Tibial artery (tissue), 4 donors: Measurements from ENCODE around the gene ALDH4A1.
"Not testable (repeated sequence)": the region's sequence is repeated elsewhere in the genome, so short reads cannot be mapped to it uniquely, and the experiment has no call there.

Experiments used
- DNase-seq, 2 donors: peaks; one replicate each; pipeline ENCODE4 v3.0.0-alpha.2; 2019
- H3K27ac ChIP-seq, 2 donors: fragments of 200-600 bp; sonication (generic) in 1 of 2; 1 replicate in 1 of 2; 2 replicates in 1 of 2; pipeline ENCODE4 v1.5.1; 2018 to 2019; ENCODE audit warnings: mild to moderate bottlenecking in 1 of 2
- H3K27me3 ChIP-seq, 2 donors: fragments of 200-600 bp; sonication (generic) in 1 of 2; one replicate each; pipeline versions ENCODE4 v1.5.1 to v1.6.0; 2016 to 2019
- H3K36me3 ChIP-seq, 3 donors: fragments of 200-600 bp; sonication (generic) in 2 of 3; one replicate each; pipeline ENCODE4 v1.5.1; 2016 to 2019; ENCODE audit warnings: mild to moderate bottlenecking in 2 of 3
- H3K4me1 ChIP-seq, 4 donors: fragments of 200-600 bp; sonication (generic) in 2 of 4; 1 replicate in 3 of 4; 2 replicates in 1 of 4; pipeline ENCODE4 v1.5.1; 2016 to 2019
- H3K4me3 ChIP-seq, 2 donors: fragments of 200-600 bp; sonication (generic) in 1 of 2; 1 replicate in 1 of 2; 2 replicates in 1 of 2; pipeline ENCODE4 v1.5.1; 2018 to 2019; ENCODE audit warnings: mild to moderate bottlenecking in 2 of 2
- H3K9me3 ChIP-seq, 3 donors: fragments of 200-600 bp; sonication (generic) in 1 of 3; one replicate each; pipeline ENCODE4 v1.5.1; 2016 to 2019
- intact Hi-C: fragments of 100-400 bp; cut with DNase I; formaldehyde crosslinking; loops from one replicate; pipeline ENCODE4 v1.15.0; 2023; ENCODE audit warnings: low total_unique reads
- TF ChIP-seq, protein P1 (sequence below), 2 experiments: fragments of 200-600 bp in 1 of 2; fragments of 450-650 bp in 1 of 2; IDR thresholded peaks; one replicate each; pipeline ENCODE4 v1.5.1; 2017 to 2019; ENCODE audit warnings: antibody characterized with exemption in 2 of 2, mild to moderate bottlenecking in 1 of 2, moderate library complexity in 1 of 2

Gene ALDH4A1

DNA sequence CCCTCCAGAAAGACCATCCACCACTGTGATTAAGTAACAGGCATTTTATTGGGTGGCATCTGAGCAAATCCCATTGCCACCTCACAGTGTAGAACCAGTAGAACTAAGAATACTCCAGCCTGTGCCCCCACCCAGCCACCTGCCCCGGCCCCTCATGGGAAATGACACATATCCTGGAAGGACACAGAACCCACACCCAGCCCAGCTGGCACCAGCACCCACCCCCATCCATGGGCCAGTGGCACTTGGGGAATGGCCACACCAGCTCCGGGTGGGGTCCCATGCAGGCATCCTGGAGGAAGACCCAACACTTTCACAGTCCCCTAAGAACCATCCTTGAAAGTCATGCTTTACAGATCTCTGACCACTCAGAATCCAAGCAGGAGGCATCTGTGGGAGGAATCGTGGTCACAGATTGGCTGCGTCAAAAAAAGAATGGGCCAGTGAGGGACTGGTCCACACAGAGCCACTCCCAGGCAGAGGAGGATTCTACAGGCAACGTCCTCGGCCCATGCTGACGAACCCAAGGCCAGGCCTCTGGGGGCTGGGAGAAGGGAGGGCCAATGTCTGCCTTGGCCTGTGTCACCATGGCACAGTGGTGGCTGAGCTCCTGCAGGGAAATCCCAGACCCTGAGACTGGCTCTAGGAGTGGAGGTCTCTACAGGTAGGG, 30.8 kb downstream of the ALDH4A1 start:
- Histone ChIP-seq H3K27ac (no peak overlapping the region), H3K9me3 (no peaks in the 10 kb centered on the region), H3K27me3 (peaks cover 0 to 8% of the 10 kb centered on the region in 2 donors), H3K4me1 (no peaks in the 10 kb centered on the region), H3K36me3 (peaks cover 0 to 31% (median 12%) of the 10 kb centered on the region in 3 donors), H3K4me3 (no peak overlapping the region)
- intact Hi-C loops = loop anchor here (5.0 to 10.0 kb wide), 2 partner anchors 277 to 636 kb away; no protein-coding TSS in a partner anchor
- TF ChIP-seq, protein P1, sequence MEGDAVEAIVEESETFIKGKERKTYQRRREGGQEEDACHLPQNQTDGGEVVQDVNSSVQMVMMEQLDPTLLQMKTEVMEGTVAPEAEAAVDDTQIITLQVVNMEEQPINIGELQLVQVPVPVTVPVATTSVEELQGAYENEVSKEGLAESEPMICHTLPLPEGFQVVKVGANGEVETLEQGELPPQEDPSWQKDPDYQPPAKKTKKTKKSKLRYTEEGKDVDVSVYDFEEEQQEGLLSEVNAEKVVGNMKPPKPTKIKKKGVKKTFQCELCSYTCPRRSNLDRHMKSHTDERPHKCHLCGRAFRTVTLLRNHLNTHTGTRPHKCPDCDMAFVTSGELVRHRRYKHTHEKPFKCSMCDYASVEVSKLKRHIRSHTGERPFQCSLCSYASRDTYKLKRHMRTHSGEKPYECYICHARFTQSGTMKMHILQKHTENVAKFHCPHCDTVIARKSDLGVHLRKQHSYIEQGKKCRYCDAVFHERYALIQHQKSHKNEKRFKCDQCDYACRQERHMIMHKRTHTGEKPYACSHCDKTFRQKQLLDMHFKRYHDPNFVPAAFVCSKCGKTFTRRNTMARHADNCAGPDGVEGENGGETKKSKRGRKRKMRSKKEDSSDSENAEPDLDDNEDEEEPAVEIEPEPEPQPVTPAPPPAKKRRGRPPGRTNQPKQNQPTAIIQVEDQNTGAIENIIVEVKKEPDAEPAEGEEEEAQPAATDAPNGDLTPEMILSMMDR (IDR thresholded peaks at IDR 0.05) = no peak
- no peak for DNase-seq

DNA sequence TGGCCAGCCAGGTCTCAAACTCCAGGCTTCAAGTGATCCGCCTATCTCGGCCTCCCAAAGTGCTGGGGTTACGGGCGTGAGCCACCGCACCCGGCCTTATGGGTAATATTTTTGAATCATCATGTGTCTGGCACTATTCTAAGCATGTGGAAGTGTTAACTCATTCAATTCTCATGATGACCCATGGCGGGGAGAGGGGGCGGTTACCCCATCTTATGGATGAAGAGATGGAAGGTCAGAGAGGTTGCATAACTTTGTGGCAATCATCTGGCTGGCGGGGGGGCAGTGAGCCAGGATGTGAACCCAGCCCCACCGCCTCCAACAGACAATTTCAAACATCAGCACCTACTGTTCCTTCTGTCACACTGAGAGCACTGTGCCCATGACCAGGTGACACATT, 31.4 kb downstream of the ALDH4A1 start:
- H3K27me3 ChIP-seq = peaks cover 0 to 9% of the 10 kb centered on the region in 2 donors
- peaks cover 0 to 31% (median 12%) of the 10 kb centered on the region in 3 donors for H3K36me3 ChIP-seq
- H3K4me1 ChIP-seq = no peaks in the 10 kb centered on the region
- no peak overlapping the region for H3K4me3 ChIP-seq
- intact Hi-C loops = loop anchor here (5.0 to 10.0 kb wide), 2 partner anchors 276 to 636 kb away; no protein-coding TSS in a partner anchor
- H3K27ac ChIP-seq = no peak overlapping the region
- no peaks in the 10 kb centered on the region for H3K9me3 ChIP-seq
- TF ChIP-seq, protein P1 (IDR thresholded peaks at IDR 0.05) = no peak
- no peak for DNase-seq

- intact Hi-C loops = loop anchor here (5.0 to 10.0 kb wide), 2 partner anchors 276 to 637 kb away; no protein-coding TSS in a partner anchor
Measured at GRCh38 chr1:18870595-18870865, 31.8 kb downstream of the ALDH4A1 start.

DNA sequence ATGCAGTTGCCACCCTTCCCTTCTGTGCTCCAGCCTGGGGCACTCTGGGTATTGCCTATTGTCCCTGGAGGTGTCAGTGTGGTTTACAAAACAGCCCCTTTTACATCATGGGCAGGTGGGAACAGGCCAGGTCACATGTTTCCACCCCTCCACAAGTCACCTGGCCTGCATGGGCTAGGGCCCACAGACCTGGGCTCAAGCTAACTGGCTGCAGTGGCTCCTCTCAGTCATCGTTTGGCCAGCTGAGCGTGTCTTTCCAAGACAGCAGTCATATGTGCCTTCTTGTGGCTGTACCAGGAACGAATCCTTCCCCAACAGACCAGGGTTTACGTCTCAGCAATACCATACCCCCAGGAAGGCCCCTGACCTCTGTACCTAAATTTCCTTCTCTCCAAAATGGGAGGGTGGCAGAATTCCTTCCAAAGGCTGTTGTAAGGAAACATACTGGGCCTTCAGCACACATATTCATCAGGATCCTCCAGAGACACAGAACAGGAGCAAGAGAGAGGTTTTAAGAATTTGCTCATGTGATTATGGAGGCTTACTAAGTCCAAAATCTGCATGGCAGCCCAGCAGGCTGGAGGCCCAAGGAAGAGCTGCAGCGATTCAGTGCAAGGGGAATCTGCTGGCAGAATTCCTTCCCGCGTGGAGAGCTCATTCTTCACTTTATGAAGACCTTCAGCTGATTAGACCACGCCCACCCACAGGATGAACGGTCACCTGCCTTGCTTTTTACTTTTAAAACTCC, 32.3 kb downstream of the ALDH4A1 start:
- H3K4me3 ChIP-seq = no peak overlapping the region
- H3K9me3 ChIP-seq = no peaks in the 10 kb centered on the region
- TF ChIP-seq, protein P1 (IDR thresholded peaks at IDR 0.05) = no peak
- intact Hi-C loops = loop anchor here (5.0 to 10.0 kb wide), 2 partner anchors 275 to 637 kb away; no protein-coding TSS in a partner anchor
- peaks cover 0 to 31% (median 12%) of the 10 kb centered on the region in 3 donors for H3K36me3 ChIP-seq
- no peaks in the 10 kb centered on the region for H3K4me1 ChIP-seq
- H3K27ac ChIP-seq = no peak overlapping the region
- peaks cover 0 to 18% of the 10 kb centered on the region in 2 donors for H3K27me3 ChIP-seq
- no peak for DNase-seq

More at GRCh38 chr1:18870595-18870865, 31.8 kb downstream of the ALDH4A1 start:
- peaks cover 0 to 31% (median 12%) of the 10 kb centered on the region in 3 donors for H3K36me3 ChIP-seq
- not testable (repeated sequence) for H3K4me3 ChIP-seq, H3K27ac ChIP-seq, H3K4me1 ChIP-seq, H3K9me3 ChIP-seq, DNase-seq
- peaks cover 0 to 13% of the 10 kb centered on the region in 2 donors for H3K27me3 ChIP-seq

DNA sequence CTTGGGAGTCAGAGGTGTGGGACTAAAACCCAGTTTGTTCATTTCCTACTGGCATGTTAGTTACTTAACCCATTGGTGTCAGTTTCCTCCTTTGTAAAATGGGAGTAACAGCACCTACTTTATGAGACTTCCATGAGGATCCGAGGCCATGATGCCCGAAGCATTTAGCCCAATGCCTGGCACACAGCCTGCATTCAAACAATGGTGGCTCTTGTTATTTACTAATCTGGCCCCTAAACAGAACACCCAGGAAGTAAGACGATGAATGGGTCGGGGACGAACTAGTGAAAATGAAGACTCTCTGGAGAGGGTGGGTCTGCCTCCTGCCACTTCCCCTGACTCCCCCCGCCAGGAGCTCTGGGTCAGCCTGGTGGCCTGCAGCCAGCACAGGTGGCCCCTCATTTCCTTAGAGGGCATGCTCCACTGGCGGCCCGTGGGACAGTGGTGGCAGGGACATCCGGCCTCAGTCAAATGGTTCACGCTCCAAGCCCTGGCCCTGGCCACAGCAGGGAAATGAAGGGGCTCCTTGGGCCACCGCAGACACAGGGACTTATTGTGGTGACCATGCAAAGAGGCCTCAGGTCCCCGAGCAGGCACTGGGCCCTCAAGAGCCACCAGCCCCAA, 33.4 kb downstream of the ALDH4A1 start:
- Histone ChIP-seq H3K9me3 (no peaks in the 10 kb centered on the region), H3K27me3 (peaks cover 0 to 25% of the 10 kb centered on the region in 2 donors), H3K36me3 (peaks cover 0 to 26% (median 12%) of the 10 kb centered on the region in 3 donors), H3K4me3 (no peak overlapping the region), H3K27ac (no peak overlapping the region), H3K4me1 (no peaks in the 10 kb centered on the region)
- DNase-seq = no peak
- intact Hi-C loops = no loop called here
- TF ChIP-seq, protein P1 (IDR thresholded peaks at IDR 0.05) = no peak
